ENCODE data around the gene QRICH1.

DNA sequence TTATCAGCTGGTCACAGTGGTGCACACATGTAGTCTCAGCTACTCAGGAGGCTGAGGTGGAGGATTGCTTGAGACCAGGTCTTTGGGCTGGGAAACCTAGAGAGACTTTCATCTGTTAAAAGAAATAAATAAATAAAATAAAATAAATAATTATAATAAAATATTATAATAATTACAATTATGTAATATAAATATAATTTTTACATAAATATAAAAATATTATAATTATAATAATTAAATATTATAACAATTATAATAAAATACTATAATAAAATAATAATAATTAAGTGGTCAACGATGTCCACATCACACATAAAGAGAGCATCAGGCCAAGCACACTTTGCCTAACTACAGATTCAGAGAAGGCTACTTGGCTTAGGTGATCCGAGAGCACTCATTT is 14.6 kb downstream of the QRICH1 start:
- TF ChIP-seq, protein P1, sequence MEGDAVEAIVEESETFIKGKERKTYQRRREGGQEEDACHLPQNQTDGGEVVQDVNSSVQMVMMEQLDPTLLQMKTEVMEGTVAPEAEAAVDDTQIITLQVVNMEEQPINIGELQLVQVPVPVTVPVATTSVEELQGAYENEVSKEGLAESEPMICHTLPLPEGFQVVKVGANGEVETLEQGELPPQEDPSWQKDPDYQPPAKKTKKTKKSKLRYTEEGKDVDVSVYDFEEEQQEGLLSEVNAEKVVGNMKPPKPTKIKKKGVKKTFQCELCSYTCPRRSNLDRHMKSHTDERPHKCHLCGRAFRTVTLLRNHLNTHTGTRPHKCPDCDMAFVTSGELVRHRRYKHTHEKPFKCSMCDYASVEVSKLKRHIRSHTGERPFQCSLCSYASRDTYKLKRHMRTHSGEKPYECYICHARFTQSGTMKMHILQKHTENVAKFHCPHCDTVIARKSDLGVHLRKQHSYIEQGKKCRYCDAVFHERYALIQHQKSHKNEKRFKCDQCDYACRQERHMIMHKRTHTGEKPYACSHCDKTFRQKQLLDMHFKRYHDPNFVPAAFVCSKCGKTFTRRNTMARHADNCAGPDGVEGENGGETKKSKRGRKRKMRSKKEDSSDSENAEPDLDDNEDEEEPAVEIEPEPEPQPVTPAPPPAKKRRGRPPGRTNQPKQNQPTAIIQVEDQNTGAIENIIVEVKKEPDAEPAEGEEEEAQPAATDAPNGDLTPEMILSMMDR (IDR thresholded peaks at IDR 0.05), result no peak
- TF ChIP-seq POLR2A (IDR thresholded peaks at IDR 0.05), result no peak
